ENCODE data around the gene PTBP2.

The PTBP2 gene

GRCh38 chr1:96721416-96722160 is at the start of gene PTBP2:
Gene PTBP2 (plus strand): TSS chr1:96721784. CDS start chr1:96721865, 81 bp downstream.
- peak; percentile 87 for DNase-seq (ENCODE audit: low read depth)
- TF ChIP-seq POLR2A (IDR thresholded peaks at IDR 0.05; ENCODE audit: extremely low read depth, insufficient read length), result peak; percentile 45
- no peak for TF ChIP-seq CTCF (IDR thresholded peaks at IDR 0.05; ENCODE audit: low read depth, low read length)
- TF ChIP-seq, protein P1, sequence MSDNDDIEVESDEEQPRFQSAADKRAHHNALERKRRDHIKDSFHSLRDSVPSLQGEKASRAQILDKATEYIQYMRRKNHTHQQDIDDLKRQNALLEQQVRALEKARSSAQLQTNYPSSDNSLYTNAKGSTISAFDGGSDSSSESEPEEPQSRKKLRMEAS (IDR thresholded peaks at IDR 0.05; ENCODE audit: low read depth, low read length), result peak; percentile 4; the same call in 1 of the 2 replicates
- TF ChIP-seq MYC (IDR thresholded peaks at IDR 0.05; ENCODE audit: low read depth, low read length), result no peak; the same call in none of the 2 replicates
- H3K4me3 ChIP-seq (ENCODE audit: low read depth, low read length), result peak within 1 kb of the TSS; percentile 99

GRCh38 chr1:96674915-96675314 is 46.7 kb upstream of the PTBP2 start:
- no peak overlapping the region for H3K4me3 ChIP-seq (ENCODE audit: low read depth, low read length)
- TF ChIP-seq MYC (IDR thresholded peaks at IDR 0.05; ENCODE audit: low read depth, low read length) (no peak), POLR2A (IDR thresholded peaks at IDR 0.05; ENCODE audit: extremely low read depth, insufficient read length) (no peak), CTCF (IDR thresholded peaks at IDR 0.05; ENCODE audit: low read depth, low read length) (no peak)
- TF ChIP-seq, protein P1 (IDR thresholded peaks at IDR 0.05; ENCODE audit: low read depth, low read length), result no peak
- no peak for DNase-seq (ENCODE audit: low read depth)

- DNase-seq (ENCODE audit: low read depth), result no peak
- TF ChIP-seq, protein P1 (IDR thresholded peaks at IDR 0.05; ENCODE audit: low read depth, low read length), result no peak
- TF ChIP-seq CTCF (IDR thresholded peaks at IDR 0.05; ENCODE audit: low read depth, low read length) (no peak), MYC (IDR thresholded peaks at IDR 0.05; ENCODE audit: low read depth, low read length) (no peak), POLR2A (IDR thresholded peaks at IDR 0.05; ENCODE audit: extremely low read depth, insufficient read length) (no peak)
- no peak overlapping the region for H3K4me3 ChIP-seq (ENCODE audit: low read depth, low read length)
Observed at GRCh38 chr1:96682056-96682455, 39.5 kb upstream of the PTBP2 start.

DNA sequence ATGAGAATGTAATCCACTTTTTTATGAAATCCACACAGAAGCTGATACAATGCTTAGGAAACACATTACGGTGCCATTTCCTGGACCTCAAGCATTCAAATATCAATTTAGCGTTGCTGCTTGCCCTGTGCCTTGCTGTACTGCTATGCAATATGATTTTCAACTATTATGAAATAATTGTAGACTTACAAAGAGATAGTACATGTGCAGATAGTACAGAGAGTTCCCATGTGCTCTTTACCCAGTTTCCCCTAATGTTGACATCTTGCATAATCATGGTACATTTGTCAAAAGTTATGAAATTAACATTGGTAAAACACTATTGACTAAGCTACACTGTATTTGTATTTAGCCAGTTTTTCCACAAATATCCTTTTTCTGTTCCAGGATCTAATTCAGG is 37.7 kb upstream of the PTBP2 start:
- no peak overlapping the region for H3K4me3 ChIP-seq (ENCODE audit: low read depth, low read length)
- no peak for DNase-seq (ENCODE audit: low read depth)
- TF ChIP-seq MYC (IDR thresholded peaks at IDR 0.05; ENCODE audit: low read depth, low read length), result no peak
- no peak for TF ChIP-seq CTCF (IDR thresholded peaks at IDR 0.05; ENCODE audit: low read depth, low read length)
- TF ChIP-seq, protein P1 (IDR thresholded peaks at IDR 0.05; ENCODE audit: low read depth, low read length), result no peak
- no peak for TF ChIP-seq POLR2A (IDR thresholded peaks at IDR 0.05; ENCODE audit: extremely low read depth, insufficient read length)

DNA sequence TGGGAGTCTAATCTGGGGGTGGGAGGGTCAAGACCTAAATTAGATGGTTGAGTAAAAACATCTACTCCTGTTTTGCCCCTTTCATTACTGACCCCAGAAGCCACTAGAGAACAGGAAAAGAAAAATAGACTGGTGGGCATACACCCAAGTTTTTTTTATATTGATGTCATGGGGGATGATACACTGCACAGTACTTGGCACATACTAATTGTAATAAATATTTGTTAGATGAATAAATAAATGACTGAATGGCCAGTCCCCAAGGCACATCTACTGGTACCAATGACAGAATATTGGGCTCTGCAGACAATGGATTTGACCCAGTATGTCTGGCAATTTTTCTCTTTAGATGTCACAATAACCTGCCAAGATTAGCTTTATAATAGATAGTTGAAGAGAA is 36.8 kb upstream of the PTBP2 start:
- no peak overlapping the region for H3K4me3 ChIP-seq (ENCODE audit: low read depth, low read length)
- TF ChIP-seq, protein P1 (IDR thresholded peaks at IDR 0.05; ENCODE audit: low read depth, low read length), result no peak
- TF ChIP-seq MYC (IDR thresholded peaks at IDR 0.05; ENCODE audit: low read depth, low read length), result no peak
- no peak for TF ChIP-seq CTCF (IDR thresholded peaks at IDR 0.05; ENCODE audit: low read depth, low read length)
- no peak for TF ChIP-seq POLR2A (IDR thresholded peaks at IDR 0.05; ENCODE audit: extremely low read depth, insufficient read length)
- no peak for DNase-seq (ENCODE audit: low read depth)

Measured in NB4 (cell line).